MM.1S (cell line): ENCODE data around the gene ZNF565.

ENCODE experiments used
- EZH2 ChIP-seq: fragments of 300-600 bp; sonication (generic); optimal IDR thresholded peaks from 2 replicates; pipeline ENCODE3; 2017; ENCODE audit warnings: low read depth, mild to moderate bottlenecking, antibody characterized with exemption, low read length, mixed read lengths
- EZH2phosphoT487 ChIP-seq: fragments of 300-600 bp; sonication (generic); IDR thresholded peaks from 2 replicates; pipeline ENCODE4 v1.6.1; 2018; ENCODE audit warnings: antibody characterized with exemption, low read length
- TF ChIP-seq, protein P1 (sequence below): fragments of 300-600 bp; sonication (generic); IDR thresholded peaks from 2 replicates; pipeline ENCODE4 v1.5.1; 2016; ENCODE audit warnings: antibody characterized with exemption, low read length, mixed read lengths

DNA sequence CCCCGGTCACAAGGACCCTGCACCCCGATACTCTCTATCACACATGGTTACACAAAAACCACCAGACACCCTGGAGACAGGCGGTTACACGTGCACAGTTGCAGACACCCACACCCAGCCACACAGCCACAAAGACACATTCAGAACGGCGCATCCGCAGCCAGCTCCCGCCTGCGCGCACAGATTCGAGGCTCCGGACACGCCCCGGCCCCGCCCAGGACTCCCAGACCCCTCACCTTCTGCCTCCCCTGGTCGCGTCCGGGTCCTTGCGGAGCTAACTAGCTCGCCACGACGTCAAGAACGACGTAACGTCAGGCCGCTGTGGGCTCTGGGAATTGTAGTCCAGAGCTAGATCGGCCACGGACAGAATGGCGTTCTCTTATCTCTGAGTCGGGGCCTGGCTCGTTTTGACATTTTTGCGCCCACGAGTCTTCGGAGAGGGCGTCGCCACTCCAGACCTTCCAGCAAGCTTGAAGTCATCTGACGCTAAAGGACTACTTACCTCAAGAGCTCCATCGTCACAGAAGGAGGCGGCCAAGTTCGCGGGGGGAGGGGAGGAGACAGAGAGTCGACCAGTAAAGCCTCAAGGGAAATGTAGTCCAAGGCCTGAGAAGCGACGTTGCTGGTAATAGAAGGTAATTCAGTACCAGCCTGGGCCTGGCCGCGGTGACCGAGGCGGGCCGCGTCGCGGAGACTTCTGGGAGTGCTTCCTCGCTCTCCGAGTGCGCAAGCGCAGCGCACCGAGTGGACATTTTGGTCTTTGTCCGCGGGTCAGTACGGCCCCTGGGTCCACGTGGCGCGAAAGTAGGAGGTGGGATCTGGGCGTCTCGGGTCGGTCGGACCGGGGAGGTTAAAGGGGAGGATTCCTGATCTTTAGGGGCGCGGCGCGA, at the start of gene ZNF565, which contains the start of gene ZNF146:
- TF ChIP-seq, protein P1, sequence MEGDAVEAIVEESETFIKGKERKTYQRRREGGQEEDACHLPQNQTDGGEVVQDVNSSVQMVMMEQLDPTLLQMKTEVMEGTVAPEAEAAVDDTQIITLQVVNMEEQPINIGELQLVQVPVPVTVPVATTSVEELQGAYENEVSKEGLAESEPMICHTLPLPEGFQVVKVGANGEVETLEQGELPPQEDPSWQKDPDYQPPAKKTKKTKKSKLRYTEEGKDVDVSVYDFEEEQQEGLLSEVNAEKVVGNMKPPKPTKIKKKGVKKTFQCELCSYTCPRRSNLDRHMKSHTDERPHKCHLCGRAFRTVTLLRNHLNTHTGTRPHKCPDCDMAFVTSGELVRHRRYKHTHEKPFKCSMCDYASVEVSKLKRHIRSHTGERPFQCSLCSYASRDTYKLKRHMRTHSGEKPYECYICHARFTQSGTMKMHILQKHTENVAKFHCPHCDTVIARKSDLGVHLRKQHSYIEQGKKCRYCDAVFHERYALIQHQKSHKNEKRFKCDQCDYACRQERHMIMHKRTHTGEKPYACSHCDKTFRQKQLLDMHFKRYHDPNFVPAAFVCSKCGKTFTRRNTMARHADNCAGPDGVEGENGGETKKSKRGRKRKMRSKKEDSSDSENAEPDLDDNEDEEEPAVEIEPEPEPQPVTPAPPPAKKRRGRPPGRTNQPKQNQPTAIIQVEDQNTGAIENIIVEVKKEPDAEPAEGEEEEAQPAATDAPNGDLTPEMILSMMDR = no peak
- TF ChIP-seq EZH2 = no peak
- TF ChIP-seq EZH2phosphoT487 = no peak
